Lower leg skin (tissue), 4 donors: ENCODE data around the gene PIP5K1B. TPM values are rescaled to one million over a fixed set of nuclear protein-coding genes. Genes with fewer than 3 reads are reported as not detected.

Experiments used
- DNase-seq, 2 donors: peaks; one replicate each; pipeline ENCODE4 v3.0.0-alpha.2; 2019; ENCODE audit warnings: low spot score in 2 of 2
- H3K4me3 ChIP-seq: fragments of 200-600 bp; sonication (generic); 2 replicates; pipeline ENCODE4 v1.5.1; 2017; ENCODE audit warnings: mild to moderate bottlenecking, low read depth; ENCODE audit not compliant: poor library complexity, severe bottlenecking
- CTCF ChIP-seq, 3 donors: fragments of 450-650 bp; IDR thresholded peaks; one replicate each; pipeline ENCODE4 v1.5.1; 2016; ENCODE audit warnings: antibody characterized with exemption in 3 of 3, mild to moderate bottlenecking in 3 of 3, moderate library complexity in 2 of 3
- POLR2A ChIP-seq, 2 donors: fragments of 450-650 bp; IDR thresholded peaks; one replicate each; pipeline ENCODE4 v1.6.1; 2016 to 2017; ENCODE audit warnings: antibody characterized with exemption in 2 of 2, mild to moderate bottlenecking in 1 of 2, moderate library complexity in 1 of 2
- WGBS, 2 donors: methylation state at CpG; one replicate each; pipeline ENCODE4 v1.1.5; 2018; 5-methylcytosine and 5-hydroxymethylcytosine counted together
- intact Hi-C: fragments of 100-400 bp; cut with DNase I; formaldehyde crosslinking; loops from one replicate; pipeline ENCODE4 v1.15.0; 2023; ENCODE audit warnings: low total_unique reads
- total RNA-seq, 4 donors: library from RNA; depleted of rRNA; stranded (reverse); fragments of >200 nt; gene quantifications; one replicate each; pipeline ENCODE4 v1.1.0, GENCODE V29; 2016

The PIP5K1B gene
- total RNA-seq, 4 donors from 2014 or later = 0.42 to 3.3 (median 2.7) TPM

- whole genome bisulfite sequencing, 2 donors = 1% methylated on average over 62 to 75 of the region's 75 CpGs
- peak; percentile 65 to 95 for DNase-seq
- intact Hi-C loops = no loop called here
- peak within 1 kb of the TSS; percentile 51 for H3K4me3 ChIP-seq
- TF ChIP-seq POLR2A (IDR thresholded peaks at IDR 0.05) (no peak), CTCF (IDR thresholded peaks at IDR 0.05) (peak in 1 of 3 donors; percentile 68)
Observed at GRCh38 chr9:69035438-69036308, 330.6 kb downstream of the PIP5K1B start, which contains the start of gene FXN. Gene FXN (plus strand): TSS chr9:69035752. CDS start chr9:69035783, 31 bp downstream.

GRCh38 chr9:69036309-69036708 lies 331.3 kb downstream of the PIP5K1B start:
- intact Hi-C loops = no loop called here
- DNase-seq = no peak

GRCh38 chr9:69036799-69037198 lies 331.8 kb downstream of the PIP5K1B start:
- DNase-seq = peak in 1 of 2 donors; percentile 81
- TF ChIP-seq POLR2A (IDR thresholded peaks at IDR 0.05) = no peak
- TF ChIP-seq CTCF (IDR thresholded peaks at IDR 0.05) = no peak
- 64 to 71% methylated on average over 10 of the region's 10 CpGs for WGBS, 2 donors
- H3K4me3 ChIP-seq = no peak overlapping the region
- intact Hi-C loops = no loop called here

More at GRCh38 chr9:69036309-69036708, 331.3 kb downstream of the PIP5K1B start:
- peak overlapping the region; percentile 51 for H3K4me3 ChIP-seq
- no peak for TF ChIP-seq POLR2A (IDR thresholded peaks at IDR 0.05)
- no peak for TF ChIP-seq CTCF (IDR thresholded peaks at IDR 0.05)
- WGBS, 2 donors = 5 to 9% methylated on average over 14 of the region's 14 CpGs

- no peak overlapping the region for H3K4me3 ChIP-seq
- 97 to 98% methylated on average over 2 of the region's 2 CpGs for WGBS, 2 donors
- no peak for DNase-seq
- intact Hi-C loops = no loop called here
- TF ChIP-seq POLR2A (IDR thresholded peaks at IDR 0.05) (no peak), CTCF (IDR thresholded peaks at IDR 0.05) (no peak)
Observed at GRCh38 chr9:69040646-69041045, 335.6 kb downstream of the PIP5K1B start.

- DNase-seq = peak in 1 of 2 donors; percentile 71
- intact Hi-C loops = loop anchor here (5.0 kb wide), 1 partner anchor 153 kb away; no protein-coding TSS in a partner anchor
- H3K4me3 ChIP-seq = no peak overlapping the region
- WGBS, 2 donors = 73 to 79% methylated on average over 9 of the region's 9 CpGs
- TF ChIP-seq CTCF (IDR thresholded peaks at IDR 0.05) (no peak), POLR2A (IDR thresholded peaks at IDR 0.05) (no peak)
Observed at GRCh38 chr9:69044240-69045219, 339.5 kb downstream of the PIP5K1B start.
